ENCODE results near the gene CAMSAP2. TPM values are rescaled to one million over a fixed set of nuclear protein-coding genes. Genes with fewer than 3 reads are reported as not detected.

CAMSAP2 gene
- total RNA-seq, 1 experiment from 2014 or later = 20.7 TPM

DNA sequence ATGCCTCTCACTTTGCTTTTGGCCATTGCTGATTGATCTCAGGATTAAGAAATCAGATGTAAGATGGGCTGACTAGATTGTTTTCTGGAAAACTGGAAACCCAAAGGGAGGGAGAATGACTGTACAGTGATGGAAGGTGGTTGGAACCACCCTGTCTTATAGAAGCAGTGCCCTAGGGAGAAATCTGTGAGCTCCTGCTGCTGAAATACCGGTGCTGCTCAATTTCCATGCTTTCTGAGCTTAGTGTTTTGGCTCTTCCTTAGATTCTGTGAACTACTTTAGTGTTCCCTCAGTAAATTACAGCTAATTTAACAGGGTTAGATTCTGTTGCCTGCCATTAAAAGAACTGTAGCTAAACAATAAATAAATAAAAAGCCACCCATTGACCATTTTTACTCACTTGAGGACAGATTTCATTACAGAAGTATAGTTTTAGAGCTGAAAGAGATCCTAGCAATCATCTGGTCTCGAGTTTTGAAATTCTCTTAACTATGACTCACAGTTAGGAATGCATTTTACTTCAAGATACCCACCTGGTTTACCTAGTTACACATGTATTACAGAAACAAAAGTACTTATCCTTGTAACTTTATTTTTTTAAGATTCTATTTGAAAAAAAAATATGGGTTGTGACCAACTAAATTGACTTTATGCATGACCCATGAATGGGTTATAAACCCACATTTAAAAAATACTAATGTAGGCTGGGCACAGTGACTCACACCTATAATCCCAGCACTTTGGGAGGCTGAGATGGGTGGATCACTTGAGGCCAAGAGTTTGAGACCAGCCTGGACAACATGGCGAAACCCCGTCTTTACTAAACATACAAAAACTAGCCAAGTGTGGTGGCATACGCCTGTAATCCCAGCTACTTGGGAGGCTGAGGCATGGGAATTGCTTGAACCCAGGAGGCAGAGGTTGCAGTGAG, 33.2 kb downstream of the CAMSAP2 start (continued):
- TF ChIP-seq, protein P1, sequence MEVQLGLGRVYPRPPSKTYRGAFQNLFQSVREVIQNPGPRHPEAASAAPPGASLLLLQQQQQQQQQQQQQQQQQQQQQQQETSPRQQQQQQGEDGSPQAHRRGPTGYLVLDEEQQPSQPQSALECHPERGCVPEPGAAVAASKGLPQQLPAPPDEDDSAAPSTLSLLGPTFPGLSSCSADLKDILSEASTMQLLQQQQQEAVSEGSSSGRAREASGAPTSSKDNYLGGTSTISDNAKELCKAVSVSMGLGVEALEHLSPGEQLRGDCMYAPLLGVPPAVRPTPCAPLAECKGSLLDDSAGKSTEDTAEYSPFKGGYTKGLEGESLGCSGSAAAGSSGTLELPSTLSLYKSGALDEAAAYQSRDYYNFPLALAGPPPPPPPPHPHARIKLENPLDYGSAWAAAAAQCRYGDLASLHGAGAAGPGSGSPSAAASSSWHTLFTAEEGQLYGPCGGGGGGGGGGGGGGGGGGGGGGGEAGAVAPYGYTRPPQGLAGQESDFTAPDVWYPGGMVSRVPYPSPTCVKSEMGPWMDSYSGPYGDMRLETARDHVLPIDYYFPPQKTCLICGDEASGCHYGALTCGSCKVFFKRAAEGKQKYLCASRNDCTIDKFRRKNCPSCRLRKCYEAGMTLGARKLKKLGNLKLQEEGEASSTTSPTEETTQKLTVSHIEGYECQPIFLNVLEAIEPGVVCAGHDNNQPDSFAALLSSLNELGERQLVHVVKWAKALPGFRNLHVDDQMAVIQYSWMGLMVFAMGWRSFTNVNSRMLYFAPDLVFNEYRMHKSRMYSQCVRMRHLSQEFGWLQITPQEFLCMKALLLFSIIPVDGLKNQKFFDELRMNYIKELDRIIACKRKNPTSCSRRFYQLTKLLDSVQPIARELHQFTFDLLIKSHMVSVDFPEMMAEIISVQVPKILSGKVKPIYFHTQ (CRISPR knock-in tag; IDR thresholded peaks at IDR 0.05) = no peak
- TF ChIP-seq ZNF671 (CRISPR knock-in tag; IDR thresholded peaks at IDR 0.05) (no peak), FOXJ3 (CRISPR knock-in tag; IDR thresholded peaks at IDR 0.05; ENCODE audit: borderline replicate concordance) (no peak), TEAD4 (CRISPR knock-in tag; IDR thresholded peaks at IDR 0.05) (no peak), TP53 (CRISPR knock-in tag; IDR thresholded peaks at IDR 0.05) (no peak)
- TF ChIP-seq, protein P2, sequence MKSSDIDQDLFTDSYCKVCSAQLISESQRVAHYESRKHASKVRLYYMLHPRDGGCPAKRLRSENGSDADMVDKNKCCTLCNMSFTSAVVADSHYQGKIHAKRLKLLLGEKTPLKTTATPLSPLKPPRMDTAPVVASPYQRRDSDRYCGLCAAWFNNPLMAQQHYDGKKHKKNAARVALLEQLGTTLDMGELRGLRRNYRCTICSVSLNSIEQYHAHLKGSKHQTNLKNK (CRISPR knock-in tag; IDR thresholded peaks at IDR 0.05) = no peak

DNA sequence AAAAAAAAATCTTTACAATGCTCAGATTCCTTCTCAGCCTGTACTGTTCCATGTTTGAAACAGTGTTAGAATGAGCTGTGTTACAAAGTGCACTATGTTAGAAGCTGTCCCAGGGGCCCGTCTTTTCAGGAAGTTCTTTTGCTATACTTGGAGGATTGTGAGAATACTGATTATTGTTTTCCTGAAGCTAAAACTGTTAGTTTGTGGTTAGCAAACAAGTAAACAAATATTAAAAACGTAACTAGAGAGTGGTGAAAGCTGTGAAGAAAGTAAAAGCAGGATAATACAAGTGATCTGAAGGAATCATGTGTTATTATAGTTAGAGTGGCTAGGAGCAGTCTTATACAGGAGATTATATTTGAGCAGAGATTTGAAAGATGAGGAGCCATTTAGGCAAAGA, 35.6 kb downstream of the CAMSAP2 start:
- H3K4me3 Mint-ChIP-seq = no peak overlapping the region
- H3K9me3 Mint-ChIP-seq = no peaks in the 10 kb centered on the region
- peaks cover 2% of the 10 kb centered on the region for H3K4me1 Mint-ChIP-seq
- TF ChIP-seq, protein P3, sequence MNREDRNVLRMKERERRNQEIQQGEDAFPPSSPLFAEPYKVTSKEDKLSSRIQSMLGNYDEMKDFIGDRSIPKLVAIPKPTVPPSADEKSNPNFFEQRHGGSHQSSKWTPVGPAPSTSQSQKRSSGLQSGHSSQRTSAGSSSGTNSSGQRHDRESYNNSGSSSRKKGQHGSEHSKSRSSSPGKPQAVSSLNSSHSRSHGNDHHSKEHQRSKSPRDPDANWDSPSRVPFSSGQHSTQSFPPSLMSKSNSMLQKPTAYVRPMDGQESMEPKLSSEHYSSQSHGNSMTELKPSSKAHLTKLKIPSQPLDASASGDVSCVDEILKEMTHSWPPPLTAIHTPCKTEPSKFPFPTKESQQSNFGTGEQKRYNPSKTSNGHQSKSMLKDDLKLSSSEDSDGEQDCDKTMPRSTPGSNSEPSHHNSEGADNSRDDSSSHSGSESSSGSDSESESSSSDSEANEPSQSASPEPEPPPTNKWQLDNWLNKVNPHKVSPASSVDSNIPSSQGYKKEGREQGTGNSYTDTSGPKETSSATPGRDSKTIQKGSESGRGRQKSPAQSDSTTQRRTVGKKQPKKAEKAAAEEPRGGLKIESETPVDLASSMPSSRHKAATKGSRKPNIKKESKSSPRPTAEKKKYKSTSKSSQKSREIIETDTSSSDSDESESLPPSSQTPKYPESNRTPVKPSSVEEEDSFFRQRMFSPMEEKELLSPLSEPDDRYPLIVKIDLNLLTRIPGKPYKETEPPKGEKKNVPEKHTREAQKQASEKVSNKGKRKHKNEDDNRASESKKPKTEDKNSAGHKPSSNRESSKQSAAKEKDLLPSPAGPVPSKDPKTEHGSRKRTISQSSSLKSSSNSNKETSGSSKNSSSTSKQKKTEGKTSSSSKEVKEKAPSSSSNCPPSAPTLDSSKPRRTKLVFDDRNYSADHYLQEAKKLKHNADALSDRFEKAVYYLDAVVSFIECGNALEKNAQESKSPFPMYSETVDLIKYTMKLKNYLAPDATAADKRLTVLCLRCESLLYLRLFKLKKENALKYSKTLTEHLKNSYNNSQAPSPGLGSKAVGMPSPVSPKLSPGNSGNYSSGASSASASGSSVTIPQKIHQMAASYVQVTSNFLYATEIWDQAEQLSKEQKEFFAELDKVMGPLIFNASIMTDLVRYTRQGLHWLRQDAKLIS (CRISPR knock-in tag; IDR thresholded peaks at IDR 0.05; ENCODE audit: borderline replicate concordance) = no peak
- TF ChIP-seq GRHL2 (CRISPR knock-in tag; IDR thresholded peaks at IDR 0.05; ENCODE audit: insufficient replicate concordance, severe bottlenecking) (no peak), JAZF1 (CRISPR knock-in tag; IDR thresholded peaks at IDR 0.05) (no peak)
- ATAC-seq (no peak), DNase-seq (ENCODE audit: low spot score) (no peak)
- ChIA-PET CTCF (no interaction called here), POLR2A (no interaction called here)
- H3K27ac Mint-ChIP-seq = no peak overlapping the region
- no peaks in the 10 kb centered on the region for H3K27me3 Mint-ChIP-seq (ENCODE audit: low read depth)
- peaks cover 8% of the 10 kb centered on the region for H3K36me3 Mint-ChIP-seq

DNA sequence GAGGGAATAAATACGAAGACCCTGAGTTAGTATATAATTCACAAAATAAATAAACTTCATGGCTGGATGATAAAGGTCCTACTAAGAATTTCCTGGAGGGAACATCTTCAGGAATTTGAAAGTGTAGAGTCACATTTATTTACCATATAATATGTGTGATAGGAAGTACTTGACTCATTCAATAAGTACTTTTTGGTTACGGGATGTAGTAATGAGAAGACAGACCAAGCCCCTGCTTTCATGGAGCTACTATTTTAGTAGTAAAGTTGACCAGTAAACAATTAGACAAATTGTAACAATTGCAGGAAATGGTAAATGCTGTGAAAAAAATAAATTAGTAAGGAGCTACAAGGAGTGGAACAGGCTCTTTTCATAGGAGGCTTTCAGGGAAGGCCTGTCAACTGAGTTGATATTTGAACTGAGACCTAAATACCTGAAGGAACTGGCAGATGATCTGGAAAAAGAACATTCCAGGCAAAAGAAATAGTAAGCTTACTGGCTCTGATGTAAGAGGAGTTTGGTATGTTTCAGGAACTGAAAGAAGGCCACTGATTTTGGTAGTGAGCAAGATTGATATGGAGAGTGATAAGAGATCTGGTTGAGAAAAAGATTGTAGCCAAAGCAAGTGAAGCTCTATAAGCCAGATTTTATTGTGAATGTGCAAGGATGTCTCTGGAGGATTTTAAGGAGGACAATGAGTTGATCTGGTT, 36.2 kb downstream of the CAMSAP2 start:
- Mint-ChIP-seq H3K9me3 (no peaks in the 10 kb centered on the region), H3K27ac (peak overlapping the region; percentile 0; the same call in 1 of the 2 replicates), H3K36me3 (peaks cover 5% of the 10 kb centered on the region), H3K4me3 (no peak overlapping the region), H3K27me3 (ENCODE audit: low read depth) (no peaks in the 10 kb centered on the region), H3K4me1 (peaks cover 4% of the 10 kb centered on the region)
- CTCF ChIA-PET = interaction anchor here (1.1 kb wide), 1 partner anchor 42 kb away, joined by 5 read pairs; no protein-coding TSS in a partner anchor
- DNase-seq (ENCODE audit: low spot score) (no peak), ATAC-seq (no peak)
- POLR2A ChIA-PET = no interaction called here
- TF ChIP-seq TEAD1 (CRISPR knock-in tag; IDR thresholded peaks at IDR 0.05) (no peak), SOX15 (CRISPR knock-in tag; IDR thresholded peaks at IDR 0.05) (no peak), IRF2 (CRISPR knock-in tag; IDR thresholded peaks at IDR 0.05; ENCODE audit: borderline replicate concordance, low read depth) (no peak), ZNF232 (CRISPR knock-in tag; IDR thresholded peaks at IDR 0.05) (no peak), ATF3 (CRISPR knock-in tag; conservative IDR thresholded peaks at IDR 0.05) (no peak)
